A549 (cell line): ENCODE measurements around the gene COQ9.

Experiments
- CTCF ChIP-seq: fragments of >200 bp; sonication (Bioruptor Twin); formaldehyde crosslinking; IDR thresholded peaks from 3 replicates; pipeline ENCODE4 v1.5.1; 2016
- EP300 ChIP-seq, 2 experiments: fragments of >200 bp; sonication (Bioruptor Twin); formaldehyde crosslinking; IDR thresholded peaks; 2 replicates in 1 of 2; 3 replicates in 1 of 2; pipeline ENCODE4 v1.6.1; 2016 to 2017

- TF ChIP-seq EP300 (IDR thresholded peaks at IDR 0.05) = no peak
- no peak for TF ChIP-seq CTCF
Observed at GRCh38 chr16:57473906-57474305, 26.6 kb downstream of the COQ9 start.
